Fibroblast of peridontal ligament (primary cell): ENCODE results near the gene NARS2.
"Not testable (repeated sequence)": the region's sequence is repeated elsewhere in the genome, so short reads cannot be mapped to it uniquely, and the experiment has no call there.

Experiments
- DNase-seq: peaks from one replicate; pipeline ENCODE4 v3.0.0-alpha.2; 2010; ENCODE audit errors: extremely low read depth

Gene NARS2

DNA sequence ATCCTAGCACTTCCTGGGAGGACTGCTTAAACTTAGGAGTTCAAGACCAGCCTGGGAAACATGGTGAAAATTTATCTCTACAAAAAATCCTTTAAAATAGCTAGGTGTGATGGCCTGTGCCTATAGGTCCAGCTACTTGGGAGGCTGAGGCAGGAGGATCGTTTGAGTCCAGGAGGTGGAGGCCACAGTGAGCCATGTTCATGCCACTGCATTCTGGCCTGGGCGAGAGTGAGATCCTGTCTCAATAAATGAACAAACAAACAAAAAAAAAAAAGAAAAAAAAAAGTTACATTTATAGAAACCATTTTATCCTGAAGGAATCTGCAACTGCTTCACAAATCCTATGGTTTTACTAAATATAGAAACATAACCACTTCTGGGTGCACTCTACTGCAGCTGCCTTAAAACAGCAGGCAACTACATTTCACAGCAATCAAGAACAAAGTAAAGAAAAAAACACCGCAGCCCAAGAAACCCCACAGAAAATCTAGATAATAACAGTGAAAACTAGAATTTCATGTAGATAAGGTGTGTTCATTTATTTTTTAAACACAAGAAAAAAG lies 81.2 kb downstream of the NARS2 start:
- no peak for DNase-seq

- DNase-seq: no peak
Observed at GRCh38 chr11:78492973-78493372, 81.7 kb downstream of the NARS2 start.

DNA sequence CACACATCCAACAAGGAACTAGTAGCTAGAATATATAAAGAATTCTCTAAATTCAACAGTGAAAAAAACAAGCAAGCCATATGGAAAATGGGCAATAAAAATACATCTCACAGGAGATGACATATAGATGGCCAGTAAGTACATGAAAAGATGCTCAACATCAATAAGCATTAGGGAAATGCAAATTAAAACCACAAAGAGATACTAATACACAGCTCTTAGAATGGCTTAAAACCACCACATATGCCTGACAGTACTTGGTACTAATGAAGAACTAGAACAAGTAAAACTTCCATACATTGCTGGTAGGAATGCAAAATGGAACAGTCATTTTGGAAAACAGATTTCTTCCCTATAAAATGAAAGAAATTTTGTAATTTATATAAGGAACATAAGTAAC lies 85.5 kb downstream of the NARS2 start:
- DNase-seq: no peak

GRCh38 chr11:78478536-78478935 lies 96.1 kb downstream of the NARS2 start:
- no peak for DNase-seq

GRCh38 chr11:78476066-78476465 lies 98.6 kb downstream of the NARS2 start:
- no peak for DNase-seq

GRCh38 chr11:78474451-78474850 lies 100.2 kb downstream of the NARS2 start:
- DNase-seq: no peak

- DNase-seq: no peak
Observed at GRCh38 chr11:78472905-78473304, 101.8 kb downstream of the NARS2 start.

GRCh38 chr11:78472382-78472781 lies 102.3 kb downstream of the NARS2 start:
- DNase-seq: no peak

GRCh38 chr11:78470861-78471442 lies 103.7 kb downstream of the NARS2 start:
- DNase-seq: no peak

GRCh38 chr11:78469896-78470295 lies 104.8 kb downstream of the NARS2 start:
- DNase-seq: no peak

GRCh38 chr11:78467931-78468330 lies 106.7 kb downstream of the NARS2 start:
- DNase-seq: no peak

GRCh38 chr11:78467370-78467769 lies 107.3 kb downstream of the NARS2 start:
- DNase-seq: no peak

DNA sequence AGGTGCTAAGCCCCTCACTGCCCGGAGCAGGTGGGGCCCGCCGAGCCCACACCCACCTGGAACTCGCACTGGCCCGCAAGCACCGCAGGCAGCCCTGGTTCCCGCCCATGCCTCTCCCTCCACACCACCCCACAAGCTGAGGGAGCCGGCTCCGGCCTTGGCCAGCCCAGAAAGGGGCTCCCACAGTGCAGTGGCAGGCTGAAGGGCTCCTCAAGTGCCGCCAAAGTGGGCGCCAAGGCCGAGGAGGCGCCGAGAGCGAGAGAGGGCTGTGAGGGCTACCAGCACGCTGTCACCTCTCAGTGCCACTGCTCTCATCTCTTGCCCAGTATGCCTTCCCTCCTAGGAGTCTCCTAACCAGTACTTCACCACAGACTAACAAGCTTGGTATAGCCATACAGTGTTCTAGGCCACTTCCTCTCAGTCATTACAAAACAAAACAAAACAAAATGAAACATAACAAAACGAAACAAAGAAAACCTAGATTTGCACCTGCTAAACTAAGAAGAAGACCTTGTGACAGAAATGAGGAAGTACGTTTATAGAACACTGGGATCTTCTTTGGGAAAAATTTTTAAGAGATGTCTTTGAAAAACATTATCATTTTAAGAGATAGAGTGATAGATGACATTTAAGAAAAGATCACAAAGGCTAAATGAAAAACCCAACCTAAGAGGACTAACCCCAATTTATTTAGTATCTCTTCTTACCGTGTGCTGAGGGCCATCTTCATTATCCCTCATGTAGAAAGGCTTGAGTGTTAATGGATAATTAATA lies 109.3 kb downstream of the NARS2 start:
- no peak for DNase-seq

DNA sequence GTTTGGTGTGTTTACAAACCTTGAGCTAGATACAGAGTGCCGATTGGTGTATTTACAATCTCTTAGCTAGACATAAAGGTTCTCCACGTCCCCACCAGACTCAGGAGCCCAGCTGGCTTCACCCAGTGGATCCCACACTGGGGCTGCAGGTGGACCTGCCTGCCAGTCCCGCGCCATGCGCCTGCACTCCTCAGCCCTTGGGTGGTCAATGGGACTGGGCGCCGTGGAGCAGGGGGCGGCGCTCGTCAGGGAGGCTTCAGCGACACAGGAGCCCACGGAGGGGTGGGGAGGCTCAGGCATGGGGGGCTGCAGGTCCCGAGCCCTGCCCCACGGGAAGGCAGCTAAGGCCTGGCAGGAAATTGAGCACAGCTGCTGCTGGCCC lies 109.9 kb downstream of the NARS2 start:
- not testable (repeated sequence) for DNase-seq

GRCh38 chr11:78460471-78460870 lies 114.2 kb downstream of the NARS2 start:
- peak; percentile 57 for DNase-seq

DNA sequence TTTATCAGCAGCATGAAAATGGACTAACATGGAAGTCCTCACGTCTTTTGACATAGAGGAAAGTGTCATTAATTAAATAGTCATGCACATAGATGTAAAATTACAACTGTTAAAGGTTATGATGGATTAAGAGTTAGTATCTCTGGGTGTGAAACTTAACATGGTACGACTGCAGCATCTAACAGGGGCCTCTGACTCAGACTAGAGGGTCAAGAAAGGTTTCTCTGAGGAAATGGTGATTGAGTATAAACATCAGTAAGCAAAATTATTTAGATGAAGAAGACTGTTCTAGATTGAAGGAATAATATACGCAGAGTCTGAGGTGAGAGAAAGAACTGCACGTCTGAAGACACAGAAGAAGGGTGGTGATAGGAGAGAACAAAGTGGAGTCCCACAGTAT lies 114.9 kb downstream of the NARS2 start:
- no peak for DNase-seq

DNA sequence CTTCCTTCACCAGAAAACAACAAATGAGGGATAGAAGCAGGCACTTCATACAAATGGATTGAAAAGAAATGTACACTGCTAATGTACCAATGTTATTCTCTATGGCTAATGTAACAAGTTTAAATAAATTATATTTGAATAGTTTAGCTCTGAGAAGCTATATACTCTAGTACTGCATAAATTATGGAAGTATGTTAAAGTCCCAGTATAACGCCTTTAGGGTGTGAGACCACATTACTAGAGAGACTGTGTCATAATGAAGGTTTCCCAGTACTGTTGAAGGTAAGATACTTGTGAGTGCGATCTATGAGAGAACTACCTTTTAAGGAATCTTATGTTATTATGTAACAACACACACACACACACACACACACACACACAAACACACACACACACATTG lies 117.2 kb downstream of the NARS2 start:
- no peak for DNase-seq

DNA sequence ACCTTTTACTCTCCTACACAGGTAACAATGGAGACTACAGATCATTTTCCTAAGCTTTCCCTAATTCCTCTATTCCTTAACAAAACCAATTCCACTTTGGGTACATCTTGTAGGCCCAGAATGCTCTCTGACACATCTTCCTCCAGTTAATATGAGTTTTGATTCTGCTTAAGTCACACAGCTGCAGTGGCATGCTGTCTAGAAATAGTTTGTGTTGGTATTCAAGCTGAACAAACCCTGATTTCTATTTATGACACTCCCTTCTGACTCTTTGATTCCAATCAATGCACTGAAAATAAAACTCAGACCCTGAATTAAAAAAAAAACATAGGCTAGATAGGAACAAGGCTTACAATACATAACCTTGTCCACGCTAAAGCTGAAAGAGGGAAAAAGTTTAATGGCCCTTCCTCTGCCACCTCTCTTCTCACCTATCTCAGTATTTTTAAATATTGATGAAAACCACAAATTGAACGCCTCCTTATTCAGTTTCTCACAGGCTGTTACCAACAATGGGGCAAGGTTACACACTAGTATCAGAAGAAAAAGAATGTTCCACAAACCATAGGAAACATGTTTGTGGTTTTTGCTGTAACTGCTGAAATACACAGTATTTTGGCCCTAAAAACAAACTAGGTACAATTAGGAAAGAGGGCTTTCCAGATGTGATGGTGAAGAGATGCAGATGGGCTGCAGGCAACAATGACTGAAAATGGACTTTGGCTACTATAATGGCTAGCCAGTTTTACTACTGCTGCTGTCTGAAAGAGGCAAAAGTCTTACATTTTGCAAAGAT lies 121.3 kb downstream of the NARS2 start:
- peak; percentile 68 for DNase-seq

DNA sequence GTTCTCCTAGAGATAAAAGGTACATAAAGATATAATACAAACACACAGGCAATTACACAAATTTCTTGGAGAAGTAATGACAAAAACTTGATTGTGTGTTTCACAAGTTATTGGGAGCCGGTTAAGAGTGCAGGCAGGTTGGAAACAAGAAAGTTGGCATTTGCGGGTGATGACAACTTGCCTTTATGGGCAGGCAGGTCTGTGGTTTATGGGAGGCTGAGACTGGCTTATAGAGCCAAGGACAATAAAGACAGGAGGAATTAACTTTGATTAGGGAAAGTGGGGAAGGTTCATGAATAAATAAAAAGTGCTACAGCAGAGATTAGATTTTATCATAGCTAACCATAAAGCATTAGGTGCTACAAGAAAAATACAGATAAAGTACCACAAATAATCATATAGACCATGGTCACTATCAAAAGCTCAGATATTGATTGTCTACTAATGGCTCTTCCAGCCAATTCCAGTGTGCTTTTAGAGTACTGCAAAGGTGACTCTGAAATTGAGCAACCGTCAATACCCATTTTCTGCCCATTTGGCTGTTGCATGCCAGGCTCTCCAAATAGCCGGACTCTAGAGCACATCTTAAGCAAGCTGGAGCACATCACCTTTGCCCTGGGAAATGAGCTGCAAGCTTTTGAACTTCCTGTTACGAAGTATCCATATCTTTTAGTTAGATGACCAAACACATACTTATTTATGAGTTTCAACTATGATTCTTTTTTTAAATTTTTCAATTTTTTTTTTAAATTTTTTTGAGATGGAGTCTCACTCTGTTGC lies 123.1 kb downstream of the NARS2 start:
- no peak for DNase-seq

- DNase-seq: no peak
Observed at GRCh38 chr11:78450866-78451265, 123.8 kb downstream of the NARS2 start.

DNA sequence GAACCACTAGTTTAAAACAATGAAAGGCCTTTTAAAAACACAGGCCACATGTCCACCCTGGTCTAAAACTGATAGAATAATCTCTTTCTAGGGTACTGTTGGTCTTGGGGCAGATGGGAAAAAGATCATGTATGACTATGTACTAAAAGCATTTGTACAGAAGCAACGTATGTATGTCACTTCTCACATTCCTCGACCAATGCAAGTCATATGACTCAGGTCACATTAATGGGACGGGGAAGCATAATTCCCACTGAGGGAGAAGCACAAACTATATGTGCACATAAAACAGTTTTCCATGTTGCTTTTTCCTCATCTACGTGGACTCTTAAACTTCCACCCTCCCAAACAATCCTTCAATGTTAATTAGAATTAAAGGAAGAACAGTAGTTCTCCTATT lies 124.8 kb downstream of the NARS2 start:
- peak; percentile 11 for DNase-seq

- no peak for DNase-seq
Observed at GRCh38 chr11:78446210-78446609, 128.5 kb downstream of the NARS2 start.
